Neural cell (in vitro differentiated cells): ENCODE measurements around the gene TMIGD3. TPM values are rescaled to one million over a fixed set of nuclear protein-coding genes. Genes with fewer than 3 reads are reported as not detected.

Experiments used
- H2AFZ ChIP-seq: fragments of 200-600, 300-800 bp; sonication (generic), shearing (Covaris generic); 2 replicates; pipeline ENCODE4 v1.6.0; 2014; ENCODE audit warnings: low read depth, mild to moderate bottlenecking, antibody characterized with exemption, low read length, moderate library complexity
- H3F3A ChIP-seq: fragments of 200-600 bp; shearing (Covaris generic); 2 replicates; pipeline ENCODE4 v1.6.1; 2016; ENCODE audit warnings: mild to moderate bottlenecking, moderate library complexity, mixed read lengths, antibody characterized with exemption, low read length; ENCODE audit not compliant: insufficient read depth, poor library complexity, severe bottlenecking
- H3K27ac ChIP-seq: fragments of 200-600, 300-800 bp; sonication (generic), shearing (Covaris generic); 2 replicates; pipeline ENCODE4 v1.5.1; 2014; ENCODE audit warnings: mild to moderate bottlenecking, low read length, moderate library complexity
- H3K27me3 ChIP-seq: fragments of 300-800, 200-600 bp; sonication (generic), shearing (Covaris generic); 2 replicates; pipeline ENCODE4 v1.6.0; 2014; ENCODE audit warnings: mild to moderate bottlenecking, low read depth, low read length, moderate library complexity; ENCODE audit not compliant: insufficient read depth
- H3K36me3 ChIP-seq: fragments of 300-800, 200-600 bp; sonication (generic), shearing (Covaris generic); 2 replicates; pipeline ENCODE4 v1.5.1; 2014; ENCODE audit warnings: mild to moderate bottlenecking, antibody characterized with exemption, low read length, moderate library complexity; ENCODE audit not compliant: insufficient read depth
- H3K4me2 ChIP-seq: fragments of 300-800, 200-600 bp; sonication (generic), shearing (Covaris generic); 2 replicates; pipeline ENCODE4 v1.6.0; 2014; ENCODE audit warnings: mild to moderate bottlenecking, low read length
- H3K4me3 ChIP-seq: fragments of 300-800, 200-600 bp; sonication (generic), shearing (Covaris generic); 2 replicates; pipeline ENCODE4 v1.5.1; 2014; ENCODE audit warnings: mild to moderate bottlenecking, low read length, moderate library complexity
- H3K79me2 ChIP-seq: fragments of 200-600 bp; shearing (Covaris generic); replicated peaks from 2 replicates; pipeline ENCODE4 v1.6.0; 2014; ENCODE audit warnings: mild to moderate bottlenecking, low read length, moderate library complexity; ENCODE audit not compliant: insufficient read depth
- H3K9ac ChIP-seq: fragments of 300-800, 200-600 bp; sonication (generic), shearing (Covaris generic); 2 replicates; pipeline ENCODE4 v1.6.1; 2016; ENCODE audit warnings: mild to moderate bottlenecking, low read length, mixed read lengths
- H3K9me2 ChIP-seq: fragments of 200-600 bp; shearing (Covaris generic); 2 replicates; pipeline ENCODE4 v1.6.1; 2016; ENCODE audit warnings: mild to moderate bottlenecking, low read length, mixed read lengths; ENCODE audit not compliant: insufficient read depth
- H3K9me3 ChIP-seq: fragments of 200-600, 300-800 bp; sonication (generic), shearing (Covaris generic); 2 replicates; pipeline ENCODE4 v1.6.1; 2016; ENCODE audit warnings: mild to moderate bottlenecking, mixed run types, low read length, moderate library complexity, mixed read lengths
- H4K20me1 ChIP-seq: fragments of 200-600 bp; shearing (Covaris generic); 2 replicates; pipeline ENCODE4 v1.6.1; 2016; ENCODE audit warnings: mild to moderate bottlenecking, mixed run types; ENCODE audit not compliant: insufficient read depth
- EP300 ChIP-seq: fragments of 450-650 bp; conservative IDR thresholded peaks from 2 replicates; pipeline ENCODE4 v1.6.1; 2014; ENCODE audit warnings: antibody characterized with exemption, mild to moderate bottlenecking, moderate library complexity; ENCODE audit not compliant: poor library complexity, severe bottlenecking
- EZH2 ChIP-seq: fragments of 200-600, 300-800 bp; shearing (Covaris generic), sonication (generic); IDR thresholded peaks from 2 replicates; pipeline ENCODE4 v1.6.1; 2014; ENCODE audit warnings: antibody characterized with exemption, low read length, borderline replicate concordance, mild to moderate bottlenecking; ENCODE audit not compliant: insufficient read depth, poor library complexity, severe bottlenecking
- MXI1 ChIP-seq: fragments of 450-650 bp; conservative IDR thresholded peaks from 2 replicates; pipeline ENCODE4 v1.6.1; 2014; ENCODE audit warnings: antibody characterized with exemption, mild to moderate bottlenecking; ENCODE audit not compliant: poor library complexity, severe bottlenecking
- POLR2AphosphoS5 ChIP-seq: IDR thresholded peaks from 2 replicates; pipeline ENCODE4 v1.6.1; 2012
- RAD21 ChIP-seq: fragments of 450-650 bp; conservative IDR thresholded peaks from 2 replicates; pipeline ENCODE4 v1.6.1; 2014; ENCODE audit warnings: antibody characterized with exemption, mild to moderate bottlenecking, moderate library complexity
- SMC3 ChIP-seq: fragments of 450-650 bp; conservative IDR thresholded peaks from 2 replicates; pipeline ENCODE4 v1.6.1; 2014; ENCODE audit warnings: antibody characterized with exemption, mild to moderate bottlenecking, moderate library complexity; ENCODE audit not compliant: poor library complexity
- TAF1 ChIP-seq: IDR thresholded peaks from 2 replicates; pipeline ENCODE4 v1.6.1; 2012; ENCODE audit warnings: low read depth
- polyA plus RNA-seq: library from polyadenylated mRNA; depleted of rRNA; stranded (reverse); fragments of >200 nt; gene quantifications from 2 replicates; pipeline ENCODE4 v1.2.3, GENCODE V29; 2014
- TF ChIP-seq, protein P1 (sequence below): IDR thresholded peaks from 2 replicates; pipeline ENCODE4 v1.6.1; 2012; ENCODE audit warnings: borderline replicate concordance
- TF ChIP-seq, protein P2 (sequence below): fragments of 450-650 bp; IDR thresholded peaks from 2 replicates; pipeline ENCODE4 v1.5.1; 2014; ENCODE audit warnings: antibody characterized with exemption, mild to moderate bottlenecking, moderate library complexity; ENCODE audit not compliant: poor library complexity, severe bottlenecking

Gene TMIGD3
- polyA plus RNA-seq, 1 donor from 2014 or later, result not detected

DNA sequence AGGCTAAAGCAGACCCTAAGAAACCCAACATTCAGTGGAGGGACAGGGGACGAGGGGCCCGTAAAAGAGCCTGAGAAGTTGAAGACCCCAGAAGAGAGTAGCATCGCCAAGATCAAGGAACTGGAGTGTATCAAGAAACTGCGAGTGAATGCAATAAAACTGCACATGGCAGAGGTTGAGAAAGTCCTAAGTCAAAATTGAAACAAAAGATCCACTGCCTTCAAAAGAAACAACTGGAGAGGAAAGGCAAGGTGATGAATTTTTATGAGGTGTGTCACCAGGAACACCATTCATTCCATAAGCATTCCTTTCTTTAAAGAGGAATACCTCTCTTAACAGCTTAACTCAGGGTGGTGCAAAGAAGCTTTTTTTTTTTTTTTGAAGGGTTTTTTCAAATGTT lies 38.3 kb upstream of the TMIGD3 start:
- Histone ChIP-seq H3K27me3 (no peaks in the 10 kb centered on the region), H3K9ac (no peak overlapping the region), H4K20me1 (no peaks in the 10 kb centered on the region), H3K4me2 (no peak overlapping the region), H3K27ac (no peak overlapping the region), H3K9me2 (no peaks in the 10 kb centered on the region), H3K9me3 (no peaks in the 10 kb centered on the region), H3K36me3 (no peaks in the 10 kb centered on the region), H2AFZ (no peak overlapping the region), H3K4me3 (no peak overlapping the region), H3K79me2 (no peaks in the 10 kb centered on the region), H3F3A (no peaks in the 10 kb centered on the region)
- TF ChIP-seq EP300 (no peak), POLR2AphosphoS5 (no peak), MXI1 (no peak), RAD21 (no peak)

- Histone ChIP-seq H3K36me3 (no peaks in the 10 kb centered on the region), H3K27ac (no peak overlapping the region), H3K9me3 (no peaks in the 10 kb centered on the region), H2AFZ (no peak overlapping the region), H3K27me3 (no peaks in the 10 kb centered on the region), H3K4me2 (no peak overlapping the region), H3K4me3 (no peak overlapping the region), H4K20me1 (no peaks in the 10 kb centered on the region), H3K9ac (no peak overlapping the region), H3K9me2 (no peaks in the 10 kb centered on the region), H3K79me2 (no peaks in the 10 kb centered on the region), H3F3A (no peaks in the 10 kb centered on the region)
- TF ChIP-seq RAD21 (no peak), SMC3 (no peak), POLR2AphosphoS5 (no peak), TAF1 (no peak), MXI1 (no peak), EP300 (no peak), EZH2 (no peak)
- TF ChIP-seq, protein P1, sequence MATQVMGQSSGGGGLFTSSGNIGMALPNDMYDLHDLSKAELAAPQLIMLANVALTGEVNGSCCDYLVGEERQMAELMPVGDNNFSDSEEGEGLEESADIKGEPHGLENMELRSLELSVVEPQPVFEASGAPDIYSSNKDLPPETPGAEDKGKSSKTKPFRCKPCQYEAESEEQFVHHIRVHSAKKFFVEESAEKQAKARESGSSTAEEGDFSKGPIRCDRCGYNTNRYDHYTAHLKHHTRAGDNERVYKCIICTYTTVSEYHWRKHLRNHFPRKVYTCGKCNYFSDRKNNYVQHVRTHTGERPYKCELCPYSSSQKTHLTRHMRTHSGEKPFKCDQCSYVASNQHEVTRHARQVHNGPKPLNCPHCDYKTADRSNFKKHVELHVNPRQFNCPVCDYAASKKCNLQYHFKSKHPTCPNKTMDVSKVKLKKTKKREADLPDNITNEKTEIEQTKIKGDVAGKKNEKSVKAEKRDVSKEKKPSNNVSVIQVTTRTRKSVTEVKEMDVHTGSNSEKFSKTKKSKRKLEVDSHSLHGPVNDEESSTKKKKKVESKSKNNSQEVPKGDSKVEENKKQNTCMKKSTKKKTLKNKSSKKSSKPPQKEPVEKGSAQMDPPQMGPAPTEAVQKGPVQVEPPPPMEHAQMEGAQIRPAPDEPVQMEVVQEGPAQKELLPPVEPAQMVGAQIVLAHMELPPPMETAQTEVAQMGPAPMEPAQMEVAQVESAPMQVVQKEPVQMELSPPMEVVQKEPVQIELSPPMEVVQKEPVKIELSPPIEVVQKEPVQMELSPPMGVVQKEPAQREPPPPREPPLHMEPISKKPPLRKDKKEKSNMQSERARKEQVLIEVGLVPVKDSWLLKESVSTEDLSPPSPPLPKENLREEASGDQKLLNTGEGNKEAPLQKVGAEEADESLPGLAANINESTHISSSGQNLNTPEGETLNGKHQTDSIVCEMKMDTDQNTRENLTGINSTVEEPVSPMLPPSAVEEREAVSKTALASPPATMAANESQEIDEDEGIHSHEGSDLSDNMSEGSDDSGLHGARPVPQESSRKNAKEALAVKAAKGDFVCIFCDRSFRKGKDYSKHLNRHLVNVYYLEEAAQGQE, result no peak
- TF ChIP-seq, protein P2, sequence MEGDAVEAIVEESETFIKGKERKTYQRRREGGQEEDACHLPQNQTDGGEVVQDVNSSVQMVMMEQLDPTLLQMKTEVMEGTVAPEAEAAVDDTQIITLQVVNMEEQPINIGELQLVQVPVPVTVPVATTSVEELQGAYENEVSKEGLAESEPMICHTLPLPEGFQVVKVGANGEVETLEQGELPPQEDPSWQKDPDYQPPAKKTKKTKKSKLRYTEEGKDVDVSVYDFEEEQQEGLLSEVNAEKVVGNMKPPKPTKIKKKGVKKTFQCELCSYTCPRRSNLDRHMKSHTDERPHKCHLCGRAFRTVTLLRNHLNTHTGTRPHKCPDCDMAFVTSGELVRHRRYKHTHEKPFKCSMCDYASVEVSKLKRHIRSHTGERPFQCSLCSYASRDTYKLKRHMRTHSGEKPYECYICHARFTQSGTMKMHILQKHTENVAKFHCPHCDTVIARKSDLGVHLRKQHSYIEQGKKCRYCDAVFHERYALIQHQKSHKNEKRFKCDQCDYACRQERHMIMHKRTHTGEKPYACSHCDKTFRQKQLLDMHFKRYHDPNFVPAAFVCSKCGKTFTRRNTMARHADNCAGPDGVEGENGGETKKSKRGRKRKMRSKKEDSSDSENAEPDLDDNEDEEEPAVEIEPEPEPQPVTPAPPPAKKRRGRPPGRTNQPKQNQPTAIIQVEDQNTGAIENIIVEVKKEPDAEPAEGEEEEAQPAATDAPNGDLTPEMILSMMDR, result no peak
Measured at GRCh38 chr1:111540928-111541327, 37.5 kb upstream of the TMIGD3 start.
